Activated CD8-positive, alpha-beta memory T cell treated with anti-CD3 and anti-CD28 coated beads, Interleukin-2, amount 10 ng/mL, durations not matched to agents 7 days and 5 days (primary cell): ENCODE measurements around the gene MTA1. TPM values are rescaled to one million over a fixed set of nuclear protein-coding genes. Genes with fewer than 3 reads are reported as not detected.
A peak's percentile ranks its signal among the peaks of the same experiment; 100 is the strongest.

Experiments used
- ATAC-seq: fragments of 150-1000 bp; cut with Tn5 transposase; one replicate; pipeline ENCODE4 v1.10.0; 2021; ENCODE audit warnings: moderate library complexity
- CTCF ChIA-PET: fragments of 350-600 bp; sonication (Branson Sonifier 250); formaldehyde crosslinking; loops from one replicate; lab custom pipeline; 2021; ENCODE audit warnings: antibody characterized with exemption; lab: Charles Lee
- DNase-seq: peaks from one replicate; pipeline ENCODE4 v3.0.0-alpha.2; 2020
- H3K27ac Mint-ChIP-seq: one replicate; pipeline ENCODE4 v1.8.0; 2021; ENCODE audit warnings: mild to moderate bottlenecking, mixed read lengths
- H3K27me3 Mint-ChIP-seq: one replicate; pipeline ENCODE4 v1.8.0; 2021; ENCODE audit warnings: mixed read lengths
- H3K36me3 Mint-ChIP-seq: one replicate; pipeline ENCODE4 v1.8.0; 2021; ENCODE audit warnings: mild to moderate bottlenecking, mixed read lengths
- H3K4me1 Mint-ChIP-seq: one replicate; pipeline ENCODE4 v1.8.0; 2021; ENCODE audit warnings: mixed read lengths
- H3K4me3 Mint-ChIP-seq: one replicate; pipeline ENCODE4 v1.8.0; 2021; ENCODE audit warnings: mild to moderate bottlenecking, moderate library complexity, mixed read lengths
- H3K9me3 Mint-ChIP-seq: one replicate; pipeline ENCODE4 v1.8.0; 2022; ENCODE audit warnings: low read depth, mixed read lengths
- total RNA-seq, 2 experiments: library from RNA; stranded (reverse); gene quantifications; one replicate each; pipeline ENCODE4 v1.2.3, GENCODE V29; 2021

Gene MTA1
- total RNA-seq, 2 experiments from 2014 or later = 134 to 141 TPM

DNA sequence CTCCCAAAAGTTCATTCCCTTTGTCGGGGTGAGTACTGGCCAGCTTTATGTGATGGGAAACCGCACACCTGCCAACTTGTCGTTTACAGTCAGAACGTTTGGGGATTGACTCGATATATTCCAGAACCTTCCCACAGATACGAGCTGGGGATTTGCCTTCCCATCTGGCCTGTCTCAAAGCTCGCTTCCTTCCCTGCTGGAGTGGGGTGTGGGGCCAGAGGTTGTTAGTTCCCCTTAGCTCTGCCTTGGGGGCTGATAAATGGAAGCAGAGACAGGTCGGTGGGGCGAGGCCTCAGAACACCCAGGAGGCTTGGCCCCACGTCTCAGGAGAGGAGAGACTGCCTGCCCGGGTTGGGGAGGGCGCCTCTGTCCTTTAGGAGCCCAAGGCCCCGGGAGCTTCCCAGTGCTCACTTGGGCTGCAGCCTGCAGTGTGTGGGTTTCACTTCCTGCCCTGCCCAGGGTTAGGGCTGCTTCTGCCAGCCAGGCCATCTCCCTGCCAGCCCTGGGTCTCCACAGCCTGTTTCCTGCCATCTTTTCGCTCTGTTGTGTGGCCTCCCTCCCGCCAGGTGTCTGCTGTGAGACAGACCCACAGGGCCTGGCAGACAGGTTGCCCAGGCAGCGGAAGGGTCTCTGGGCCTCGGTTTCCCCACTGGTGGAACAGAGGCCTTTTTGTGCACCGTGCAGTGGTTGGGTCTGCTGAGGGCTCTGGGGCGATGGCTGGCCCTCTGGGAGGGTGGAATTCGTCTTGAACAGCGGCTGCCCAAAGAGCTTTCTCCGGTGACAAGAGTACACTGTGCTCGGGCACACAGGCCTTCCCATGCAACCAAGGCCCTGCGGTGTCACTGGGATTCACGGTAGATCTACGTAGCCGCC is 29.4 kb upstream of the MTA1 start:
- H3K4me3 Mint-ChIP-seq = no peak overlapping the region
- ATAC-seq (peak; percentile 21), DNase-seq (no peak)
- H3K9me3 Mint-ChIP-seq = no peaks in the 10 kb centered on the region
- no peaks in the 10 kb centered on the region for H3K36me3 Mint-ChIP-seq
- H3K27me3 Mint-ChIP-seq = no peaks in the 10 kb centered on the region
- no peak overlapping the region for H3K27ac Mint-ChIP-seq
- CTCF ChIA-PET = interaction anchor here (0.8 to 1.4 kb wide), 5 partner anchors 14 to 90 kb away, joined by 3 to 7 read pairs (median 4); no protein-coding TSS in a partner anchor
- peaks cover 8% of the 10 kb centered on the region for H3K4me1 Mint-ChIP-seq

DNA sequence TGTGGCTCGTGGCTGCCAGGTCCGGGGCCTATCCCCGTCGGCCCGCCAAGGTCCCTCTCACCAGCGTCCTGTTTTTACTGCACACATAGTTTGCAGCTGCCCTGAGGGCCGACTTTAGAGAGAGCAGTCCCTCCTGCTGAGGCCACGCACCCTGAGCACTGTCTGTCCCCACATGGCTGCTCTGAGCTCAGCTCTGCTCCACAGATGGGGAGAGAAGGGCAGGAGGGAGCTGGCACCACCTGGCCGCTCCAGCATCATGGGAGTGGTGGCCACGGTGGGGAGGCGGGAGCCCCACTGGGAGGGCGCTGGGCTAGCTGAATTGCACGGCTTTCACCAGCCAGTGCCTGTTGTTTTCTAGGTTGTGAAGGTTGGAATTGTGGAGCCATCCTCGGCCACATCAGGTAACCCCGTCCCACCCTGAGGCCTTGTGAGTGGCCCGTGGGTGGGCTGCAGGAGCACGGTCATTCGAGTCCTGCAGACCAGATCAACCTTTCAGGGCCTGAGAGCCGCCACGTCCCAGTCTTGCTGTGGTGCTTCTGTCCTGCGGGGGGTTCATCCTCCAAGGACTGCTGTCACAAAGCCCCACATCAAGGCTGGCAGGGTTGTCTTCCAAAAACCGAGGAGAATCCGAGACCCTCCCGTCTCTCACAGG is 28.7 kb upstream of the MTA1 start:
- no peaks in the 10 kb centered on the region for H3K36me3 Mint-ChIP-seq
- H3K9me3 Mint-ChIP-seq = no peaks in the 10 kb centered on the region
- H3K27me3 Mint-ChIP-seq = no peaks in the 10 kb centered on the region
- no peak overlapping the region for H3K4me3 Mint-ChIP-seq
- CTCF ChIA-PET = interaction anchor here (0.8 kb wide), 1 partner anchor 13 kb away, joined by 3 read pairs; no protein-coding TSS in a partner anchor
- ATAC-seq (no peak), DNase-seq (no peak)
- peaks cover 15% of the 10 kb centered on the region for H3K4me1 Mint-ChIP-seq
- H3K27ac Mint-ChIP-seq = no peak overlapping the region

DNA sequence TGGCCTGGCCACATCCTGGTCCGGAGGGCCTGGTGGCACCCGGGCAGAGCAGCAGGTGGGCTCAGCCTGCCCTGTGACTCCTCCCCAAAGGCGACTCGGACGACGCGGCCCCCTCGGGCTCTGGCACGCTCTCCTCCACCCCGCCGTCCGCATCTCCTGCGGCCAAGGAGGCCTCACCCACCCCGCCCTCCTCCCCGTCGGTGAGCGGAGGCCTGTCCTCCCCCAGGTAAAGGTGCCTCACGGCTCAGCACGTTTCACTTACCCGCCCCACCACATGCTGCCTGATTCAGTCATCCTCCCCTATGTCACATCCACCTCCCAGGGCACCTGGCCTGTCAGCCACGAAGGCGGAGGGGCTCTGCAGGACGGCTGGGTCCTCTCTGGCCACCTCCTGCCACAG is 28.1 kb upstream of the MTA1 start:
- ATAC-seq (no peak), DNase-seq (no peak)
- CTCF ChIA-PET = no interaction called here
- Mint-ChIP-seq H3K27ac (no peak overlapping the region), H3K27me3 (no peaks in the 10 kb centered on the region), H3K4me3 (no peak overlapping the region), H3K36me3 (no peaks in the 10 kb centered on the region), H3K9me3 (no peaks in the 10 kb centered on the region), H3K4me1 (peaks cover 16% of the 10 kb centered on the region)

- no peak overlapping the region for H3K4me3 Mint-ChIP-seq
- CTCF ChIA-PET = interaction anchor here (1.2 kb wide), 1 partner anchor 26 kb away, joined by 3 read pairs; no protein-coding TSS in a partner anchor
- H3K27ac Mint-ChIP-seq = no peak overlapping the region
- H3K36me3 Mint-ChIP-seq = no peaks in the 10 kb centered on the region
- DNase-seq (no peak), ATAC-seq (no peak)
- no peaks in the 10 kb centered on the region for H3K27me3 Mint-ChIP-seq
- no peaks in the 10 kb centered on the region for H3K9me3 Mint-ChIP-seq
- H3K4me1 Mint-ChIP-seq = peaks cover 23% of the 10 kb centered on the region
Measured at GRCh38 chr14:105392131-105393090, 27.2 kb upstream of the MTA1 start.

DNA sequence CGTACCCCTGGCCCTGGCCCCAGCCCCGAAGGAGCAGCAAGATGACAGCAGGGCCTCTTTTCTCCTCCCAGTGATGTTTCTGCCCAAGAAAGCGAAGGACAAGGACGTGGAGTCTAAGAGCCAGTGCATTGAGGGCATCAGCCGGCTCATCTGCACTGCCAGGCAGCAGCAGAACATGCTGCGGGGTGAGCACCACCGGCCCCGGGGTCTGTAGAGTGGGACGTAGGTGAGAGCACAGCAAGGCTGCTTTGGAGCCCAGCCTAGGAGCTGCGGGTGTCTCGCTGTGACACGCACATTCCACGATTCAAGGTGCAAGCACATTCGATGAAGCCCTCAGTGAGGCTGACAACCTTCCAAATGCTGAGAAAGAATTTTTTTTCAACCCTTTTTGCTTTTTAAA is 26.5 kb upstream of the MTA1 start:
- no peak for ATAC-seq
- H3K9me3 Mint-ChIP-seq = no peaks in the 10 kb centered on the region
- CTCF ChIA-PET = interaction anchor here (1.2 to 1.6 kb wide), 2 partner anchors 25 to 41 kb away, joined by 3 read pairs; no protein-coding TSS in a partner anchor

GRCh38 chr14:105394714-105395537 is 24.7 kb upstream of the MTA1 start:
- CTCF ChIA-PET = interaction anchor here (0.8 to 1.6 kb wide), 4 partner anchors 14 to 43 kb away, joined by 3 to 5 read pairs (median 4); no protein-coding TSS in a partner anchor
- H3K4me1 Mint-ChIP-seq = peaks cover 36% of the 10 kb centered on the region
- DNase-seq (no peak), ATAC-seq (no peak)
- H3K4me3 Mint-ChIP-seq = no peak overlapping the region
- H3K9me3 Mint-ChIP-seq = no peaks in the 10 kb centered on the region
- no peak overlapping the region for H3K27ac Mint-ChIP-seq
- no peaks in the 10 kb centered on the region for H3K27me3 Mint-ChIP-seq
- peaks cover 6% of the 10 kb centered on the region for H3K36me3 Mint-ChIP-seq

More for the DNA sequence above, 26.5 kb upstream of the MTA1 start:
- no peak overlapping the region for H3K4me3 Mint-ChIP-seq
- no peak for DNase-seq
- H3K27me3 Mint-ChIP-seq = no peaks in the 10 kb centered on the region
- peaks cover 28% of the 10 kb centered on the region for H3K4me1 Mint-ChIP-seq
- H3K36me3 Mint-ChIP-seq = no peaks in the 10 kb centered on the region
- no peak overlapping the region for H3K27ac Mint-ChIP-seq

GRCh38 chr14:105395538-105395854 is 24.1 kb upstream of the MTA1 start:
- CTCF ChIA-PET = interaction anchor here (1.6 kb wide), 1 partner anchor 22 kb away, joined by 4 read pairs; no protein-coding TSS in a partner anchor
- Mint-ChIP-seq H3K27ac (no peak overlapping the region), H3K4me3 (no peak overlapping the region), H3K4me1 (peaks cover 34% of the 10 kb centered on the region), H3K36me3 (peaks cover 10% of the 10 kb centered on the region), H3K9me3 (no peaks in the 10 kb centered on the region), H3K27me3 (no peaks in the 10 kb centered on the region)
- DNase-seq (no peak), ATAC-seq (no peak)

- ATAC-seq = no peak
- DNase-seq = no peak
- Mint-ChIP-seq H3K9me3 (no peaks in the 10 kb centered on the region), H3K4me1 (peaks cover 34% of the 10 kb centered on the region), H3K27me3 (no peaks in the 10 kb centered on the region), H3K27ac (peak overlapping the region; percentile 86), H3K36me3 (peaks cover 22% of the 10 kb centered on the region), H3K4me3 (peak overlapping the region; percentile 60)
- CTCF ChIA-PET = interaction anchor here (1.0 to 3.1 kb wide), 5 partner anchors 23 to 131 kb away, joined by 3 to 17 read pairs (median 5); no protein-coding TSS in a partner anchor
Measured at GRCh38 chr14:105397350-105397931, 22.2 kb upstream of the MTA1 start.

- Mint-ChIP-seq H3K27me3 (no peaks in the 10 kb centered on the region), H3K27ac (peak within 1 kb of the TSS; percentile 88), H3K4me3 (peak within 1 kb of the TSS; percentile 90), H3K36me3 (peaks cover 22% of the 10 kb centered on the region), H3K4me1 (peaks cover 34% of the 10 kb centered on the region), H3K9me3 (no peaks in the 10 kb centered on the region)
- ATAC-seq (peak; percentile 90), DNase-seq (peak; percentile 93)
- CTCF ChIA-PET = interaction anchor here (1.0 to 3.1 kb wide), 9 partner anchors 15 to 130 kb away, joined by 3 to 17 read pairs (median 5); no protein-coding TSS in a partner anchor
Measured at GRCh38 chr14:105398044-105398725, 21.4 kb upstream of the MTA1 start, which contains the start of gene TEX22. TEX22 (plus strand) TSS chr14:105398538; CDS start chr14:105399341, 803 bp downstream.

GRCh38 chr14:105398726-105399465 is 20.7 kb upstream of the MTA1 start:
- CTCF ChIA-PET = interaction anchor here (1.0 to 3.1 kb wide), 6 partner anchors 15 to 82 kb away, joined by 3 to 17 read pairs (median 6); no protein-coding TSS in a partner anchor
- Mint-ChIP-seq H3K9me3 (no peaks in the 10 kb centered on the region), H3K36me3 (peaks cover 22% of the 10 kb centered on the region), H3K27me3 (no peaks in the 10 kb centered on the region), H3K4me1 (peaks cover 36% of the 10 kb centered on the region), H3K4me3 (peak overlapping the region; percentile 90), H3K27ac (peak overlapping the region; percentile 88)
- DNase-seq (peak; percentile 61), ATAC-seq (peak; percentile 64)

DNA sequence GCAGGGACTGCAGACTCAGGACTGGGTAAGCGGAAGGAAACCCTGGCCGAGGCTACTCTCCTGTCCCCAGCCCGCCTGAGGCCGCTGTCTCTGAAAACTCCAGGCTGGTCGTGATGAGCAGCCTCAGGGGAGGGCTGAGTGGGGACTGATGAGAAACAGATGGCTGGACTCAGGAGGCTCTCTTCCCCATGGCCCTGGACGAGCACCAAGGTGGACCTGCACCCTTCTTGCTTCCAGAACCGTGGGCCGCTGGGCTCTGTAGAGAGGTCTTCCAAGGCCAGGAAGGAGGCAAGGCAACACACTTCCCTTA is 20.2 kb upstream of the MTA1 start:
- no peaks in the 10 kb centered on the region for H3K9me3 Mint-ChIP-seq
- no peak for DNase-seq
- ATAC-seq = no peak
- H3K36me3 Mint-ChIP-seq = peaks cover 22% of the 10 kb centered on the region
- peak overlapping the region; percentile 88 for H3K27ac Mint-ChIP-seq
- no peaks in the 10 kb centered on the region for H3K27me3 Mint-ChIP-seq
- peaks cover 41% of the 10 kb centered on the region for H3K4me1 Mint-ChIP-seq
- CTCF ChIA-PET = interaction anchor here (1.0 to 2.0 kb wide), 5 partner anchors 14 to 82 kb away, joined by 3 to 9 read pairs (median 5); no protein-coding TSS in a partner anchor
- peak overlapping the region; percentile 90 for H3K4me3 Mint-ChIP-seq
